HCEC 1CT (cell line): Measurements from ENCODE around the gene EFEMP2.

Source experiments
- DNase-seq: peaks from one replicate; pipeline ENCODE4 v3.0.0-alpha.2; 2017

Gene EFEMP2

GRCh38 chr11:65864706-65865471, 7.7 kb downstream of the EFEMP2 start:
- DNase-seq: no peak

GRCh38 chr11:65863889-65864705, 8.5 kb downstream of the EFEMP2 start:
- no peak for DNase-seq

GRCh38 chr11:65862941-65863888, 9.4 kb downstream of the EFEMP2 start:
- DNase-seq: no peak

- DNase-seq: no peak
Measured at GRCh38 chr11:65862191-65862735, 10.3 kb downstream of the EFEMP2 start.

- no peak for DNase-seq
Measured at GRCh38 chr11:65861533-65862183, 10.9 kb downstream of the EFEMP2 start.

GRCh38 chr11:65861165-65861505, 11.5 kb downstream of the EFEMP2 start:
- no peak for DNase-seq

GRCh38 chr11:65860278-65861164, 12.1 kb downstream of the EFEMP2 start, which contains the start of gene MUS81:
MUS81 (plus strand) TSS chr11:65860433; CDS start chr11:65860754, 321 bp downstream.
- peak; percentile 97 for DNase-seq

GRCh38 chr11:65859812-65860277, 12.8 kb downstream of the EFEMP2 start:
- DNase-seq: peak; percentile 56

GRCh38 chr11:65859095-65859811, 13.3 kb downstream of the EFEMP2 start:
- DNase-seq: peak; percentile 100

- DNase-seq: no peak
Measured at GRCh38 chr11:65858681-65859087, 13.9 kb downstream of the EFEMP2 start.

- DNase-seq: peak; percentile 99
Measured at GRCh38 chr11:65857853-65858680, 14.5 kb downstream of the EFEMP2 start, which contains the start of gene CFL1. CFL1 (minus strand) TSS chr11:65858180; CDS start chr11:65858099, 81 bp downstream.

GRCh38 chr11:65857500-65857852, 15.1 kb downstream of the EFEMP2 start:
- DNase-seq: peak; percentile 46

GRCh38 chr11:65856689-65857499, 15.7 kb downstream of the EFEMP2 start:
- peak; percentile 66 for DNase-seq

- DNase-seq: no peak
Measured at GRCh38 chr11:65855927-65856363, 16.7 kb downstream of the EFEMP2 start.

GRCh38 chr11:65854852-65855837, 17.5 kb downstream of the EFEMP2 start:
- no peak for DNase-seq

- no peak for DNase-seq
Measured at GRCh38 chr11:65854161-65854592, 18.4 kb downstream of the EFEMP2 start.
